Trophoblast cell (in vitro differentiated cells and primary cell): ENCODE measurements around the gene SLC38A11.

Experiments used
- DNase-seq, 2 donors: peaks; one replicate each; pipeline ENCODE4 v3.0.0-alpha.2; 2016
- H2AFZ ChIP-seq: 2 replicates; pipeline ENCODE4 v1.6.1; 2013; ENCODE audit warnings: low read length, moderate library complexity, mild to moderate bottlenecking; ENCODE audit not compliant: insufficient read depth, poor library complexity
- H2AK5ac ChIP-seq: 2 replicates; pipeline ENCODE4 v1.6.1; 2013; ENCODE audit warnings: mild to moderate bottlenecking, low read length
- H2BK120ac ChIP-seq: 2 replicates; pipeline ENCODE4 v1.6.1; 2013; ENCODE audit warnings: low read length, mild to moderate bottlenecking, moderate library complexity; ENCODE audit not compliant: insufficient read depth, poor library complexity
- H2BK12ac ChIP-seq: 2 replicates; pipeline ENCODE4 v1.6.1; 2013; ENCODE audit warnings: mild to moderate bottlenecking, low read length, moderate library complexity
- H2BK5ac ChIP-seq: 2 replicates; pipeline ENCODE4 v1.6.1; 2013; ENCODE audit warnings: low read length, low read depth, moderate library complexity, mild to moderate bottlenecking; ENCODE audit not compliant: poor library complexity
- H3K14ac ChIP-seq: 2 replicates; pipeline ENCODE4 v1.6.1; 2013; ENCODE audit warnings: mild to moderate bottlenecking, low read length
- H3K18ac ChIP-seq: 2 replicates; pipeline ENCODE4 v1.6.1; 2013; ENCODE audit warnings: mild to moderate bottlenecking, low read length
- H3K23ac ChIP-seq: 2 replicates; pipeline ENCODE4 v1.6.1; 2013; ENCODE audit warnings: low read length
- H3K27ac ChIP-seq: 2 replicates; pipeline ENCODE4 v1.5.1; 2013; ENCODE audit warnings: low read depth, mild to moderate bottlenecking, inconsistent platforms, low read length, moderate library complexity
- H3K27me3 ChIP-seq: 2 replicates; pipeline ENCODE4 v1.6.1; 2013; ENCODE audit warnings: inconsistent platforms, mild to moderate bottlenecking, low read length, moderate library complexity; ENCODE audit not compliant: insufficient read depth
- H3K36me3 ChIP-seq, 2 experiments: 1 replicate in 1 of 2; 2 replicates in 1 of 2; pipeline ENCODE4 v1.6.1; 2013; ENCODE audit warnings: low read length in 2 of 2, mild to moderate bottlenecking in 2 of 2, moderate library complexity in 1 of 2; ENCODE audit not compliant: insufficient read depth in 2 of 2, control insufficient read depth in 1 of 2
- H3K4ac ChIP-seq: 2 replicates; pipeline ENCODE4 v1.6.1; 2013; ENCODE audit warnings: low read depth, mild to moderate bottlenecking, low read length, moderate library complexity
- H3K4me1 ChIP-seq, 2 experiments: 1 replicate in 1 of 2; 2 replicates in 1 of 2; pipeline ENCODE4 v1.6.1; 2013; ENCODE audit warnings: low read length in 2 of 2, mild to moderate bottlenecking in 2 of 2, moderate library complexity in 1 of 2; ENCODE audit not compliant: insufficient read depth in 2 of 2, control insufficient read depth in 1 of 2
- H3K4me2 ChIP-seq: 2 replicates; pipeline ENCODE4 v1.6.1; 2013; ENCODE audit warnings: inconsistent platforms, mild to moderate bottlenecking, low read length, moderate library complexity
- H3K4me3 ChIP-seq: 2 replicates; pipeline ENCODE4 v1.5.1; 2013; ENCODE audit warnings: mild to moderate bottlenecking, low read depth, low read length, inconsistent platforms
- H3K79me1 ChIP-seq: one replicate; pipeline ENCODE4 v1.6.1; 2013; ENCODE audit warnings: low read length
- H3K79me2 ChIP-seq: 2 replicates; pipeline ENCODE4 v1.6.1; 2013; ENCODE audit warnings: low read length, mild to moderate bottlenecking; ENCODE audit not compliant: control insufficient read depth, insufficient read depth, poor library complexity
- H3K9ac ChIP-seq: 2 replicates; pipeline ENCODE4 v1.6.1; 2013; ENCODE audit warnings: mild to moderate bottlenecking, low read length
- H3K9me3 ChIP-seq: 2 replicates; pipeline ENCODE4 v1.6.1; 2013; ENCODE audit warnings: low read depth, mild to moderate bottlenecking, control low read depth, inconsistent platforms, low read length; ENCODE audit not compliant: insufficient read depth
- H4K12ac ChIP-seq: 2 replicates; pipeline ENCODE4 v1.6.1; 2013; ENCODE audit warnings: low read depth, mild to moderate bottlenecking, low read length, moderate library complexity
- H4K8ac ChIP-seq: 2 replicates; pipeline ENCODE4 v1.6.1; 2013; ENCODE audit warnings: low read depth, mild to moderate bottlenecking, low read length, moderate library complexity
- H4K91ac ChIP-seq: one replicate; pipeline ENCODE4 v1.6.1; 2013; ENCODE audit warnings: low read depth, mild to moderate bottlenecking, low read length, moderate library complexity
- WGBS: extraction: QIAGEN DNeasy Blood & Tissue Kit; methylation state at CpG from one replicate; pipeline ENCODE4 v1.1.7; 2013; ENCODE audit warnings: missing lambda C conversion rate; ENCODE audit not compliant: insufficient read length, insufficient coverage; ENCODE audit errors: extremely low coverage; 5-methylcytosine and 5-hydroxymethylcytosine counted together

Gene SLC38A11

DNA sequence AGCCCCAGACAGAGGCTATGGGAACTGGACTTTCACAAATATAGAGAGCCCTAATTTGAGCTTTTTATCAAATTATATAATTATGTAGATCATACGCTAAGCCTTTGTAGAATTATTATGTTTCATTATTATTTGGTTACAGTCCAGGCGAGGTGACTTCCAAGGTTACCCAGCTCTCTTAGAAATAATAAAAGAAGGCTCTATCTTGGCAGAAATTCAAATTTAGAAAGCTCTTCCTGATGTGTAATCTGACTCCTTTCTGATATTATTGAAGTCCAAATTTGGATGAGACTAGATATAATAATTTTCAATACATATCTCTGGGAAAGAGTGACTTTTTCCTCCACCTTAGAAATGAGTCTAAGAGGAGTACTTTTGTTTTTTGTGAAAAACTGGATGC is 4.8 kb upstream of the SLC38A11 start:
- H2BK120ac ChIP-seq: no peak overlapping the region
- no peaks in the 10 kb centered on the region for H3K4me1 ChIP-seq
- no peaks in the 10 kb centered on the region for H3K27me3 ChIP-seq
- H3K79me2 ChIP-seq: no peaks in the 10 kb centered on the region
- no peak overlapping the region for H3K4me2 ChIP-seq
- H3K36me3 ChIP-seq: no peaks in the 10 kb centered on the region
- no peaks in the 10 kb centered on the region for H3K79me1 ChIP-seq
- H2BK12ac ChIP-seq: no peak overlapping the region
- H3K9ac ChIP-seq: no peak overlapping the region
- H4K12ac ChIP-seq: no peak overlapping the region
- no peak overlapping the region for H3K27ac ChIP-seq
- no CpG with 5 or more reads among the region's 2 CpGs for WGBS
- H3K9me3 ChIP-seq: peaks cover under 1% of the 10 kb centered on the region
- H2AFZ ChIP-seq: no peak overlapping the region
- H3K4ac ChIP-seq: no peak overlapping the region
- H3K23ac ChIP-seq: no peak overlapping the region
- H3K14ac ChIP-seq: no peak overlapping the region
- H4K8ac ChIP-seq: no peak overlapping the region
- no peak overlapping the region for H2BK5ac ChIP-seq
- H4K91ac ChIP-seq: no peak overlapping the region
- DNase-seq: no peak
- H3K18ac ChIP-seq: no peak overlapping the region
- no peak overlapping the region for H3K4me3 ChIP-seq
- no peak overlapping the region for H2AK5ac ChIP-seq

DNA sequence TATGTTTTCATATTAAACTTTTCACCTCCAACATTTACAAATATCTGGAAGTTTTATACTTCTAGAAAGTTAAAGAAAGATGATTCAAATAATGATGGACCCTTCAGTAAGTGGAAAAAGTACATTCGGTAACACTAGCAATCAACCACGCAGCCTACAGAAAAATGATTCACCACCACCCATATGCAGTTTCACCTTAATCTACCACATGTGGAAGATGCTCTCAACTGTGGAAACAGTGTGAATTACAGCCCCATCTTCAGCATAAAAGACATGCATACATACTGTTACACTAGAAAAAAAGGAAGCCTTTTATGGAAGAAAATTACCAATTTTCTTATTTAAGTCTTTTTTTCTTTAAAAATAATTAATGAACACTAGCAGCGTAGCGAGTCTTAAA is 1.1 kb downstream of the SLC38A11 start:
- Histone ChIP-seq H3K4me2 (no peak overlapping the region), H4K91ac (no peak overlapping the region), H2AFZ (no peak overlapping the region), H3K9ac (no peak overlapping the region), H3K36me3 (no peaks in the 10 kb centered on the region), H3K4ac (no peak overlapping the region), H3K4me1 (no peaks in the 10 kb centered on the region), H3K79me2 (no peaks in the 10 kb centered on the region), H4K12ac (no peak overlapping the region), H3K27ac (no peak overlapping the region), H4K8ac (no peak overlapping the region), H2BK120ac (no peak overlapping the region), H2AK5ac (no peak overlapping the region), H3K14ac (no peak overlapping the region), H3K18ac (no peak overlapping the region), H3K23ac (no peak overlapping the region), H3K9me3 (peaks cover 1% of the 10 kb centered on the region), H3K4me3 (no peak overlapping the region), H3K27me3 (peaks cover 2% of the 10 kb centered on the region), H2BK5ac (no peak overlapping the region), H2BK12ac (no peak overlapping the region), H3K79me1 (no peaks in the 10 kb centered on the region)
- no CpG with 5 or more reads among the region's 4 CpGs for WGBS
- DNase-seq: no peak

DNA sequence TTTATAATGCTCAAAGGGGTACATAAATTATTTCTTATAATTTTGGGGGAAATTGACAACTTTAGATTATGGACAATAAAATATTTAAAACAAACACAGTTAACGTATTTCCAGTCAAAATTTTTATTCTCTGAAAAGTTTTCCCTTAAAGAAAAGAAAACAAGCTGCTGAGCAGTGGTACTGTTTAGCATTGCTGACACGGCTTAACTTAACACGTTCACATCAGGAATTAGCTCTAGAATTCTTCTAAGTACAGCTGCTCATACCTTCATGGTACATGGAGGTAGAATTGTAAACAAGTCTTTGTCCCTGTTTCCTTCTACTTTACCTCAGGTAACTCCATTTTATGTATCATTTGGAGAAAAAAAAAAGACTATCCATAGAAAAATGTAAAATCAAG is 2.0 kb downstream of the SLC38A11 start:
- no peak overlapping the region for H4K12ac ChIP-seq
- no peak overlapping the region for H3K9ac ChIP-seq
- H4K8ac ChIP-seq: no peak overlapping the region
- no peak overlapping the region for H3K4ac ChIP-seq
- no peaks in the 10 kb centered on the region for H3K79me2 ChIP-seq
- no peaks in the 10 kb centered on the region for H3K4me1 ChIP-seq
- H3K27ac ChIP-seq: no peak overlapping the region
- H3K4me2 ChIP-seq: no peak overlapping the region
- H2AFZ ChIP-seq: no peak overlapping the region
- no CpG with 5 or more reads among the region's 3 CpGs for WGBS
- H3K23ac ChIP-seq: no peak overlapping the region
- H2BK120ac ChIP-seq: no peak overlapping the region
- no peaks in the 10 kb centered on the region for H3K79me1 ChIP-seq
- peaks cover 2% of the 10 kb centered on the region for H3K27me3 ChIP-seq
- peaks cover 1% of the 10 kb centered on the region for H3K9me3 ChIP-seq
- no peak overlapping the region for H3K18ac ChIP-seq
- H3K36me3 ChIP-seq: no peaks in the 10 kb centered on the region
- no peak overlapping the region for H2AK5ac ChIP-seq
- H3K4me3 ChIP-seq: no peak overlapping the region
- no peak overlapping the region for H2BK5ac ChIP-seq
- DNase-seq: peak in 1 of 2 donors; percentile 11
- no peak overlapping the region for H3K14ac ChIP-seq
- no peak overlapping the region for H2BK12ac ChIP-seq
- no peak overlapping the region for H4K91ac ChIP-seq

DNA sequence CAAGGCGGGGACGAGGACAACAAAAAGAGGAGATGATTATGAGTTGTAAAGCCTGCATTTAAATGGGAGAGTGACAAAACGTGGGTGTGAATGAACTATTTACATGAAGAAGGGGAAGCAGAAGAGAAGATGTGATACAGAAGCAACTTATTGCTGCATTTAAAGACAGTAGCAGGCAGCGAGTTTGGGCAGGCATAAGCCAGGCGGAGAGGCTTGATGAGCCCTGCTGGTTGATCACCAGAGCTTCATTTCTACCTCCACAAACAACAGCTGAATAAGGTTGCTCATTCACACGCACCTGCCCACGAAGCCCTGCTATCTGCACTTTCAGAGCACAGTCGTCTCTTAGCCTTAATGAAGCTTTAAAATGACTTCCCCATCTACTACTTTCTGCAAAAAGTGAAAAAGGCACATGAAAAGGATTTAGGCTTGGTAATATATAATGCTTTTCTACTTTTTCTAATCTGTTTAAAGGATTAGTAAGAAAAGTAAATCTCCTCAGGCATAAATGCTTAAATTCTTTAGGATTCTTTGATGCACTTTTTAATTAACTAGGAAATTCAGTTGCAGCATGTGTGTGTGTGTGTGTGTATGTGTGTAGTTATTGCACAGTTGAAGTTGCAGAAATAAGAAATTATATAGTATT is 3.1 kb downstream of the SLC38A11 start:
- H3K14ac ChIP-seq: no peak overlapping the region
- H3K4ac ChIP-seq: no peak overlapping the region
- H3K4me1 ChIP-seq: no peaks in the 10 kb centered on the region
- peaks cover 2% of the 10 kb centered on the region for H3K27me3 ChIP-seq
- no CpG with 5 or more reads among the region's 8 CpGs for WGBS
- no peaks in the 10 kb centered on the region for H3K79me1 ChIP-seq
- H3K79me2 ChIP-seq: no peaks in the 10 kb centered on the region
- no peak for DNase-seq
- H3K4me2 ChIP-seq: no peak overlapping the region
- no peak overlapping the region for H2BK5ac ChIP-seq
- H2AK5ac ChIP-seq: no peak overlapping the region
- no peak overlapping the region for H3K4me3 ChIP-seq
- no peak overlapping the region for H4K91ac ChIP-seq
- no peak overlapping the region for H2BK120ac ChIP-seq
- H3K18ac ChIP-seq: no peak overlapping the region
- no peak overlapping the region for H3K27ac ChIP-seq
- H4K12ac ChIP-seq: no peak overlapping the region
- H3K36me3 ChIP-seq: no peaks in the 10 kb centered on the region
- H2AFZ ChIP-seq: no peak overlapping the region
- no peak overlapping the region for H4K8ac ChIP-seq
- H3K9ac ChIP-seq: no peak overlapping the region
- H3K23ac ChIP-seq: no peak overlapping the region
- no peak overlapping the region for H2BK12ac ChIP-seq
- peaks cover 1% of the 10 kb centered on the region for H3K9me3 ChIP-seq
